ENCODE results near the gene DNAL1. TPM values are rescaled to one million over a fixed set of nuclear protein-coding genes. Genes with fewer than 3 reads are reported as not detected.

The DNAL1 gene
- total and polyA plus RNA-seq, 2 of the 4 experiments (the other 2 are of a cell fraction), result 4.5 to 5.4 TPM

DNA sequence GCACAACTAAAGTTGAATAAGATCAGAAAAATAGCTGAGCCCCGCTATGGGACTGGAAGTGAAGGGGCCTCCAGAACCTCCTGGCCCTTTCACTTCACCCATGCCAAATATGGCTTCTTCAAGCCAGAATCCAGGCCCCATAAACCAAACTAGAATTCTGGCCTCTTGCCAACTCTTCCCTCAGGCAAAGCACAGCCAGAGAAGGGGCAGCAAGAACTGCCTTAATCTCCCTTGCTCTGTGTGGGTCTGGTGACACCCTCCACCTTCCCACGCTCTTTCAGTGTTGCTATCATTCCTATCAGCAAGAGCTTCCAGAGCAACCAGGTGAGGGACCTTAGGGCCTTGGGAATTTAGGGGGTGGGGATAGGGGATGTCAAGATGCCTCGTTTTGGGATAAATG, 72.5 kb downstream of the DNAL1 start:
- Histone ChIP-seq H4K8ac (ENCODE audit: low read depth in 2 of 2, low read length in 2 of 2) (peak overlapping the region in 1 of 2 experiments; percentile 20; a peak in 1 of 4 replicates), H3K79me1 (ENCODE audit: low read depth in 1 of 2, low read length in 2 of 2) (peaks cover 22 to 71% of the 10 kb centered on the region in 2 experiments), H3K27ac (ENCODE audit: insufficient read depth, low read length) (peak overlapping the region; percentile 69; the same call in 1 of the 2 replicates), H3K9ac (ENCODE audit: low read depth, low read length) (no peak overlapping the region), H3K18ac (ENCODE audit: low read depth, low read length) (peak overlapping the region; percentile 21; the same call in 1 of the 2 replicates), H3K27me3 (ENCODE audit: control insufficient read depth, insufficient read depth, low read length) (no peaks in the 10 kb centered on the region), H3K14ac (replicated peaks; ENCODE audit: low read depth, low read length) (0 out of 2 replicates have a peak overlapping the region, but pooled peaks have one; percentile 37), H2AK5ac (ENCODE audit: low read depth, low read length) (peak overlapping the region; percentile 77; the same call in 1 of the 2 replicates), H3K4ac (ENCODE audit: low read depth, low read length) (peak overlapping the region; percentile 68), H2BK120ac (ENCODE audit: low read depth, low read length) (no peak overlapping the region; the same call in 1 of the 2 replicates), H2BK20ac (ENCODE audit: low read depth, low read length) (no peak overlapping the region), H3K4me3 (ENCODE audit: insufficient read depth, low read depth, low read length) (no peak overlapping the region), H3K23ac (ENCODE audit: low read depth, low read length) (peak overlapping the region; percentile 70), H3K4me1 (ENCODE audit: control insufficient read depth, insufficient read depth, low read length) (peaks cover 15% of the 10 kb centered on the region), H2BK5ac (ENCODE audit: low read depth, low read length, poor library complexity, severe bottlenecking) (no peak overlapping the region), H2AFZ (replicated peaks; ENCODE audit: low read length, poor library complexity) (no peak overlapping the region), H4K5ac (ENCODE audit: low read depth, low read length) (no peak overlapping the region), H3K4me2 (ENCODE audit: low read depth, low read length) (peak overlapping the region; percentile 7; the same call in 1 of the 2 replicates), H2AK9ac (replicated peaks; ENCODE audit: low read depth, low read length, poor library complexity) (no peak overlapping the region), H4K91ac (ENCODE audit: insufficient read depth, low read depth, low read length) (no peak overlapping the region), H2BK15ac (ENCODE audit: low read depth, low read length) (no peak overlapping the region; the same call in 2 of the 3 replicates), H3K9me1 (ENCODE audit: insufficient read depth, low read length) (peaks cover 12% of the 10 kb centered on the region), H3K9me3 (ENCODE audit: control insufficient read depth, insufficient read depth, low read length) (no peaks in the 10 kb centered on the region), H3K36me3 (ENCODE audit: control insufficient read depth, insufficient read depth, low read length) (peaks cover 44% of the 10 kb centered on the region), H4K20me1 (ENCODE audit: insufficient read depth, low read length) (peaks cover 31% of the 10 kb centered on the region), H3K56ac (ENCODE audit: extremely low read depth, insufficient read depth, low read length) (no peak overlapping the region)
- no TSS peak for BruUV-seq (replicated peaks)
- TF ChIP-seq MAZ (IDR thresholded peaks at IDR 0.05; ENCODE audit: borderline replicate concordance, low read depth, low read length), result no peak
- no peak for TF ChIP-seq MAFK (IDR thresholded peaks at IDR 0.05; ENCODE audit: low read depth, low read length)
- TF ChIP-seq POLR2A (IDR thresholded peaks at IDR 0.05; ENCODE audit: low read depth, low read length), result no peak
- TF ChIP-seq FOS (IDR thresholded peaks at IDR 0.05; ENCODE audit: low read depth, low read length), result no peak
- ATAC-seq (ENCODE audit: low read depth), result no peak
- dilution Hi-C loops (cut with HindIII; ENCODE audit: low sequenced_read_pairs, unreplicated experiment) (no loop called here), intact Hi-C loops (cut with micrococcal nuclease) (no loop called here), in situ Hi-C loops (cut with MboI; ENCODE audit: low sequenced_read_pairs) (no loop called here)
- ChIA-PET CTCF (no interaction called here), POLR2A (ENCODE audit: unreplicated experiment) (interaction anchor here (0.6 kb wide), 1 partner anchor 134 kb away, joined by 3 read pairs; no protein-coding TSS in a partner anchor)
- WGBS, 2 experiments (ENCODE audit: extremely low coverage in 2 of 2, insufficient read length in 1 of 2), result no CpG with 5 or more reads among the region's 3 CpGs
- peak; percentile 22 for DNase-seq

Measured in IMR-90 (cell line).